Measurements from ENCODE around the gene CABP4.

- TF ChIP-seq JUN (IDR thresholded peaks at IDR 0.05; ENCODE audit: borderline replicate concordance, insufficient read depth, insufficient read length, low read depth), result no peak
- TF ChIP-seq, protein P1, sequence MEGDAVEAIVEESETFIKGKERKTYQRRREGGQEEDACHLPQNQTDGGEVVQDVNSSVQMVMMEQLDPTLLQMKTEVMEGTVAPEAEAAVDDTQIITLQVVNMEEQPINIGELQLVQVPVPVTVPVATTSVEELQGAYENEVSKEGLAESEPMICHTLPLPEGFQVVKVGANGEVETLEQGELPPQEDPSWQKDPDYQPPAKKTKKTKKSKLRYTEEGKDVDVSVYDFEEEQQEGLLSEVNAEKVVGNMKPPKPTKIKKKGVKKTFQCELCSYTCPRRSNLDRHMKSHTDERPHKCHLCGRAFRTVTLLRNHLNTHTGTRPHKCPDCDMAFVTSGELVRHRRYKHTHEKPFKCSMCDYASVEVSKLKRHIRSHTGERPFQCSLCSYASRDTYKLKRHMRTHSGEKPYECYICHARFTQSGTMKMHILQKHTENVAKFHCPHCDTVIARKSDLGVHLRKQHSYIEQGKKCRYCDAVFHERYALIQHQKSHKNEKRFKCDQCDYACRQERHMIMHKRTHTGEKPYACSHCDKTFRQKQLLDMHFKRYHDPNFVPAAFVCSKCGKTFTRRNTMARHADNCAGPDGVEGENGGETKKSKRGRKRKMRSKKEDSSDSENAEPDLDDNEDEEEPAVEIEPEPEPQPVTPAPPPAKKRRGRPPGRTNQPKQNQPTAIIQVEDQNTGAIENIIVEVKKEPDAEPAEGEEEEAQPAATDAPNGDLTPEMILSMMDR (IDR thresholded peaks at IDR 0.05; ENCODE audit: extremely low read depth in 1 of 2, insufficient read depth in 1 of 2, low read depth in 1 of 2, low read length in 2 of 2), result no peak
- TF ChIP-seq, protein P2, sequence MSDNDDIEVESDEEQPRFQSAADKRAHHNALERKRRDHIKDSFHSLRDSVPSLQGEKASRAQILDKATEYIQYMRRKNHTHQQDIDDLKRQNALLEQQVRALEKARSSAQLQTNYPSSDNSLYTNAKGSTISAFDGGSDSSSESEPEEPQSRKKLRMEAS (IDR thresholded peaks at IDR 0.05; ENCODE audit: insufficient read depth, insufficient read length), result no peak
These were observed 47.3 kb downstream of the CABP4 start for GRCh38 chr11:67502328-67502979.
